HepG2 (cell line): ENCODE data around the gene HPDL. TPM values are rescaled to one million over a fixed set of nuclear protein-coding genes. Genes with fewer than 3 reads are reported as not detected.

Experiments
- AGO1 ChIP-seq: fragments of 200-400 bp; formaldehyde crosslinking; IDR thresholded peaks from 2 replicates; pipeline ENCODE4 v1.6.1; 2017; ENCODE audit warnings: mild to moderate bottlenecking, low read depth, low read length, moderate library complexity; ENCODE audit not compliant: poor library complexity, severe bottlenecking
- ATF7-NPFF ChIP-seq: sonication (generic); formaldehyde crosslinking; IDR thresholded peaks from 2 replicates; pipeline ENCODE4 v1.8.1; 2023; ENCODE audit warnings: mild to moderate bottlenecking, low read depth, missing genetic modification reagents, moderate library complexity
- HNF1B ChIP-seq: sonication (generic); formaldehyde crosslinking; IDR thresholded peaks from 2 replicates; pipeline ENCODE4 v1.5.1; 2020; ENCODE audit warnings: mild to moderate bottlenecking, moderate library complexity, missing genetic modification reagents
- PITX1 ChIP-seq: sonication (generic); formaldehyde crosslinking; IDR thresholded peaks from 2 replicates; pipeline ENCODE4 v1.5.1; 2020; ENCODE audit warnings: mild to moderate bottlenecking, missing genetic modification reagents
- RFXAP ChIP-seq: sonication (generic); formaldehyde crosslinking; IDR thresholded peaks from 2 replicates; pipeline ENCODE4 v1.4.0; 2020; ENCODE audit warnings: missing genetic modification reagents, borderline replicate concordance
- SMYD3 ChIP-seq: sonication (generic); formaldehyde crosslinking; IDR thresholded peaks from 2 replicates; pipeline ENCODE4 v1.8.1; 2023; ENCODE audit warnings: mild to moderate bottlenecking, missing genetic modification reagents
- SNRNP70 ChIP-seq: fragments of 200-400 bp; formaldehyde crosslinking; IDR thresholded peaks from 2 replicates; pipeline ENCODE4 v1.6.1; 2017; ENCODE audit warnings: mild to moderate bottlenecking, low read depth, low read length, moderate library complexity
- SPEN ChIP-seq: sonication (generic); formaldehyde crosslinking; IDR thresholded peaks from 2 replicates; pipeline ENCODE4 v1.5.1; 2020; ENCODE audit warnings: low read depth, mild to moderate bottlenecking, missing genetic modification reagents
- SRSF9 ChIP-seq: fragments of 200-400 bp; formaldehyde crosslinking; IDR thresholded peaks from 2 replicates; pipeline ENCODE4 v1.6.1; 2018; ENCODE audit warnings: borderline replicate concordance, mild to moderate bottlenecking, low read depth, low read length; ENCODE audit not compliant: insufficient read depth, poor library complexity, severe bottlenecking
- STAG1 ChIP-seq: sonication (generic); formaldehyde crosslinking; IDR thresholded peaks from 2 replicates; pipeline ENCODE4 v1.4.0; 2020; ENCODE audit warnings: missing genetic modification reagents
- STAT5B ChIP-seq: sonication (generic); formaldehyde crosslinking; IDR thresholded peaks from 2 replicates; pipeline ENCODE4 v1.4.0; 2020; ENCODE audit warnings: missing genetic modification reagents
- SUZ12 ChIP-seq: fragments of 150-350 bp; IDR thresholded peaks from 2 replicates; pipeline ENCODE4 v1.6.1; 2014; ENCODE audit warnings: low read depth, low read length
- SYNCRIP ChIP-seq: fragments of 200-400 bp; formaldehyde crosslinking; IDR thresholded peaks from 2 replicates; pipeline ENCODE4 v1.6.1; 2018; ENCODE audit warnings: mild to moderate bottlenecking, low read depth, low read length; ENCODE audit not compliant: insufficient read depth
- TP53 ChIP-seq: sonication (generic); formaldehyde crosslinking; conservative IDR thresholded peaks from 2 replicates; pipeline ENCODE4 v1.4.0; 2020; ENCODE audit warnings: missing genetic modification reagents
- TRIM22 ChIP-seq: fragments of 450-650 bp; IDR thresholded peaks from 2 replicates; pipeline ENCODE4 v1.6.1; 2017
- ZBTB10 ChIP-seq: sonication (generic); formaldehyde crosslinking; IDR thresholded peaks from 2 replicates; pipeline ENCODE4 v1.4.0; 2020; ENCODE audit warnings: missing genetic modification reagents, borderline replicate concordance
- ZBTB38 ChIP-seq: sonication (generic); formaldehyde crosslinking; IDR thresholded peaks from 2 replicates; pipeline ENCODE4 v1.5.1; 2020; ENCODE audit warnings: mild to moderate bottlenecking, missing genetic modification reagents
- ZBTB8A ChIP-seq: sonication (generic); formaldehyde crosslinking; IDR thresholded peaks from 2 replicates; pipeline ENCODE4 v1.4.0; 2020; ENCODE audit warnings: mild to moderate bottlenecking, low read depth, missing genetic modification reagents, borderline replicate concordance
- ZFP36L1 ChIP-seq: sonication (generic); formaldehyde crosslinking; IDR thresholded peaks from 2 replicates; pipeline ENCODE4 v1.8.0; 2022; ENCODE audit warnings: mild to moderate bottlenecking, missing genetic modification reagents, moderate library complexity
- ZKSCAN5 ChIP-seq: sonication (generic); formaldehyde crosslinking; IDR thresholded peaks from 2 replicates; pipeline ENCODE4 v1.5.1; 2020; ENCODE audit warnings: mild to moderate bottlenecking, missing genetic modification reagents
- ZNF557 ChIP-seq: sonication (generic); formaldehyde crosslinking; IDR thresholded peaks from 2 replicates; pipeline ENCODE4 v1.4.0; 2020; ENCODE audit warnings: missing genetic modification reagents
- polyA plus RNA-seq, 8 experiments: library from polyadenylated mRNA; depleted of rRNA in 3 of 8; stranded (reverse) in 7 of 8; unstranded in 1 of 8; fragments of >200 nt; fragmentation: Illumina TruSeq in 4 of 8; extraction: Trizol in 4 of 8; gene quantifications; 2 replicates each; pipeline versions ENCODE4 v1.2.1 to v1.2.3, GENCODE V29; 2011 to 2016; ENCODE audit warnings: low read depth in 4 of 8, missing spikeins in 1 of 8, mixed read lengths in 1 of 8; ENCODE audit not compliant: insufficient read depth in 1 of 8
- total RNA-seq, 5 experiments: library from RNA; depleted of rRNA; stranded (reverse); fragments of >200 nt; fragmentation: Illumina TruSeq; extraction: Trizol; gene quantifications; 2 replicates each; pipeline ENCODE4 v1.2.3, GENCODE V29; 2016; ENCODE audit warnings: low read depth in 1 of 5
- TF ChIP-seq, protein P1 (sequence below): sonication (generic); formaldehyde crosslinking; IDR thresholded peaks from 2 replicates; pipeline ENCODE4 v1.5.0; 2020; ENCODE audit warnings: mild to moderate bottlenecking, missing genetic modification reagents

Gene HPDL
- total and polyA plus RNA-seq, 2 of the 13 experiments (the other 11 are each of a cell fraction or from before 2014, with no cell fraction given): not detected

DNA sequence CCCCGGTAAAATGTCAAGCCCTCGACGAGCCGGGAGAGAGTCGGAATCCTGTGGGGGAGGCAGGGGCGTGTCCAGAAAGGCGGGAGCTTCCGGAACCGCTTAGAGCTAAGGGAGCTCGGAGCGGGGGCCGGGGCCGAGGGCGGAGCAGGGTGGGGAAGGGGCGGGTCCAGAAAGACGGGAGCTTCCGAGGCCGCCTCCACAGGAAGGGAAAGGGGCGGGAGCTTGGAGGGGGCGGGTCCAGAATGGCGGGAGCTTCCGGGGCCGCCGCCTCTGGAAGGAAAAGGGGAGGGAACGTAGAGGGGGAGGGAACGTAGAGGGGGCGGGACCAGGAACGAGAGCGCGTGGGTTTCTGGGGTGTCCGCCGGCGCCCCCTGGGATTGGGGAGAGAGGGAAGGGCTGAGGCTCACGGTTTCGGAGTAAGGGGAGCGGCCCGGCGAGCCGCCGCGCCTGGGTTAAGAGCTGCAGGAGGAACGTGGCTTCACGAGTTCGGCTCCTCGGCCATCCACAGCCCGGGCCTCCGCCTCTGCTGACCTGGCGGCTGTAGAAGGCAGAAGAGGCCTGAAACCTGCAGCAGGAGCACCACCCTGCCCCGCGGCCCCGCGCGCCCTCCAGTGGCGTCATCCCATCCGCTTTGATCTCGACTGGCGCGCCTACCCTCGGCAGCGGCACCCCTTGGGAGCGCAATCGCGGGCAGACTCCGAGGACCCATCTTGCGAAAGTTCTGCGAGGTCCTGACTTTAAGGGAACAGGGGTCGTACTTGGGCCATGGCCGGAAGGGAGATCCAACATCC lies 23.0 kb upstream of the HPDL start (continued):
- no peak for TF ChIP-seq TRIM22
- TF ChIP-seq SYNCRIP: no peak
- TF ChIP-seq RFXAP (CRISPR knock-in tag): peak; percentile 50; the same call in 1 of the 2 replicates
- no peak; the same call in none of the 2 replicates for TF ChIP-seq HNF1B
- TF ChIP-seq, protein P1, sequence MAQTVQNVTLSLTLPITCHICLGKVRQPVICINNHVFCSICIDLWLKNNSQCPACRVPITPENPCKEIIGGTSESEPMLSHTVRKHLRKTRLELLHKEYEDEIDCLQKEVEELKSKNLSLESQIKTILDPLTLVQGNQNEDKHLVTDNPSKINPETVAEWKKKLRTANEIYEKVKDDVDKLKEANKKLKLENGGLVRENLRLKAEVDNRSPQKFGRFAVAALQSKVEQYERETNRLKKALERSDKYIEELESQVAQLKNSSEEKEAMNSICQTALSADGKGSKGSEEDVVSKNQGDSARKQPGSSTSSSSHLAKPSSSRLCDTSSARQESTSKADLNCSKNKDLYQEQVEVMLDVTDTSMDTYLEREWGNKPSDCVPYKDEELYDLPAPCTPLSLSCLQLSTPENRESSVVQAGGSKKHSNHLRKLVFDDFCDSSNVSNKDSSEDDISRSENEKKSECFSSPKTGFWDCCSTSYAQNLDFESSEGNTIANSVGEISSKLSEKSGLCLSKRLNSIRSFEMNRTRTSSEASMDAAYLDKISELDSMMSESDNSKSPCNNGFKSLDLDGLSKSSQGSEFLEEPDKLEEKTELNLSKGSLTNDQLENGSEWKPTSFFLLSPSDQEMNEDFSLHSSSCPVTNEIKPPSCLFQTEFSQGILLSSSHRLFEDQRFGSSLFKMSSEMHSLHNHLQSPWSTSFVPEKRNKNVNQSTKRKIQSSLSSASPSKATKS (CRISPR knock-in tag): no peak
- peak; percentile 86; the same call in 1 of the 2 replicates for TF ChIP-seq SPEN (CRISPR knock-in tag)
- no peak for TF ChIP-seq SUZ12
- peak; percentile 70; the same call in 1 of the 2 replicates for TF ChIP-seq ZFP36L1 (CRISPR knock-in tag)
- peak; percentile 96 for TF ChIP-seq ZBTB10
- peak; percentile 81 for TF ChIP-seq ZBTB38 (CRISPR knock-in tag)
- peak; percentile 96 for TF ChIP-seq STAG1
- TF ChIP-seq STAT5B (CRISPR knock-in tag): no peak
- no peak for TF ChIP-seq ZNF557 (CRISPR knock-in tag)
- TF ChIP-seq ATF7-NPFF (CRISPR knock-in tag): peak; percentile 11; the same call in 1 of the 2 replicates
- no peak for TF ChIP-seq ZKSCAN5
- TF ChIP-seq SRSF9: no peak
- TF ChIP-seq PITX1: peak; percentile 87
- no peak for TF ChIP-seq ZBTB8A (CRISPR knock-in tag)
- TF ChIP-seq SNRNP70: no peak
- TF ChIP-seq AGO1: no peak
- TF ChIP-seq SMYD3 (CRISPR knock-in tag): 0 out of 2 replicates have a peak, but pooled peaks have one; percentile 36
- TF ChIP-seq TP53 (CRISPR knock-in tag): no peak
